Mesenchymal stem cell (in vitro differentiated cells and primary cell): Measurements from ENCODE around the gene DGKG.
A peak's percentile ranks its signal among the peaks of the same experiment; 100 is the strongest.

ENCODE experiments used
- DNase-seq: peaks from one replicate; pipeline ENCODE4 v3.0.0-alpha.2; 2013
- H2AFZ ChIP-seq: one replicate; pipeline ENCODE4 v1.6.1; 2013; ENCODE audit warnings: low read depth, mild to moderate bottlenecking, control low read depth, inconsistent platforms, low read length, moderate library complexity
- H2AK5ac ChIP-seq: 2 replicates; pipeline ENCODE4 v1.6.1; 2013; ENCODE audit warnings: low read length, moderate library complexity, mild to moderate bottlenecking, inconsistent platforms; ENCODE audit not compliant: severe bottlenecking
- H2BK120ac ChIP-seq: one replicate; pipeline ENCODE4 v1.6.1; 2013; ENCODE audit warnings: low read depth, mild to moderate bottlenecking, inconsistent platforms, low read length, moderate library complexity
- H2BK12ac ChIP-seq, 2 experiments: one replicate each; pipeline ENCODE4 v1.6.1; 2013; ENCODE audit warnings: inconsistent platforms in 2 of 2, low read length in 2 of 2, mild to moderate bottlenecking in 2 of 2, moderate library complexity in 2 of 2, control low read depth in 1 of 2
- H2BK15ac ChIP-seq: one replicate; pipeline ENCODE4 v1.6.1; 2013; ENCODE audit warnings: mild to moderate bottlenecking, low read depth, inconsistent platforms; ENCODE audit not compliant: poor library complexity, severe bottlenecking
- H2BK5ac ChIP-seq: 2 replicates; pipeline ENCODE4 v1.6.1; 2013; ENCODE audit warnings: low read depth, mild to moderate bottlenecking, low read length, control low read depth, inconsistent platforms; ENCODE audit not compliant: poor library complexity, severe bottlenecking
- H3K14ac ChIP-seq, 2 experiments: one replicate each; pipeline ENCODE4 v1.6.1; 2013; ENCODE audit warnings: inconsistent platforms in 2 of 2, low read length in 2 of 2, control low read depth in 1 of 2, mild to moderate bottlenecking in 1 of 2, moderate library complexity in 1 of 2
- H3K18ac ChIP-seq, 2 experiments: one replicate each; pipeline ENCODE4 v1.6.1; 2013; ENCODE audit warnings: inconsistent platforms in 2 of 2, low read length in 2 of 2, control low read depth in 1 of 2, low read depth in 1 of 2, mild to moderate bottlenecking in 1 of 2
- H3K23ac ChIP-seq, 2 experiments: one replicate each; pipeline ENCODE4 v1.6.1; 2013; ENCODE audit warnings: inconsistent platforms in 2 of 2, low read length in 2 of 2, mild to moderate bottlenecking in 2 of 2, moderate library complexity in 2 of 2, control low read depth in 1 of 2
- H3K27ac ChIP-seq: 2 replicates; pipeline ENCODE4 v1.5.1; 2013; ENCODE audit warnings: mild to moderate bottlenecking, moderate library complexity, low read length, control low read depth, inconsistent platforms; ENCODE audit not compliant: poor library complexity, severe bottlenecking
- H3K27me3 ChIP-seq, 2 experiments: 2 replicates each; pipeline versions ENCODE4 v1.6.1 to v1.7.0; 2013; ENCODE audit warnings: low read length in 2 of 2, mild to moderate bottlenecking in 2 of 2, moderate library complexity in 2 of 2, control low read depth in 1 of 2, inconsistent platforms in 1 of 2; ENCODE audit not compliant: control insufficient read depth in 1 of 2, insufficient read depth in 1 of 2
- H3K36me3 ChIP-seq, 2 experiments: 2 replicates each; pipeline versions ENCODE4 v1.6.1 to v1.7.0; 2013; ENCODE audit warnings: low read length in 2 of 2, control low read depth in 1 of 2, inconsistent platforms in 1 of 2, low read depth in 1 of 2, mild to moderate bottlenecking in 1 of 2; ENCODE audit not compliant: insufficient read depth in 2 of 2, control insufficient read depth in 1 of 2
- H3K4ac ChIP-seq, 2 experiments: one replicate each; pipeline ENCODE4 v1.6.1; 2013; ENCODE audit warnings: inconsistent platforms in 2 of 2, low read length in 2 of 2, mild to moderate bottlenecking in 2 of 2, moderate library complexity in 2 of 2, control low read depth in 1 of 2, low read depth in 1 of 2
- H3K4me1 ChIP-seq: 2 replicates; pipeline ENCODE4 v1.6.1; 2013; ENCODE audit warnings: low read depth, low read length, control low read depth; ENCODE audit not compliant: control insufficient read depth, insufficient read depth
- H3K4me2 ChIP-seq: 2 replicates; pipeline ENCODE4 v1.6.1; 2013; ENCODE audit warnings: low read length, mild to moderate bottlenecking, inconsistent platforms; ENCODE audit not compliant: poor library complexity, severe bottlenecking
- H3K4me3 ChIP-seq, 2 experiments: 2 replicates each; pipeline versions ENCODE4 v1.5.1 to v1.7.0; 2013; ENCODE audit warnings: low read length in 2 of 2, mild to moderate bottlenecking in 2 of 2, control low read depth in 1 of 2, low read depth in 1 of 2; ENCODE audit not compliant: insufficient read depth in 1 of 2
- H3K79me1 ChIP-seq: replicated peaks from 2 replicates; pipeline ENCODE4 v1.6.1; 2013; ENCODE audit warnings: mild to moderate bottlenecking, control low read depth, low read length, inconsistent platforms; ENCODE audit not compliant: poor library complexity, severe bottlenecking
- H3K9ac ChIP-seq: 2 replicates; pipeline ENCODE4 v1.7.0; 2013; ENCODE audit warnings: mild to moderate bottlenecking, low read length, moderate library complexity
- H3K9me3 ChIP-seq: 2 replicates; pipeline ENCODE4 v1.7.0; 2013; ENCODE audit warnings: mild to moderate bottlenecking, low read length; ENCODE audit not compliant: control insufficient read depth
- H4K8ac ChIP-seq: one replicate; pipeline ENCODE4 v1.6.1; 2013; ENCODE audit warnings: inconsistent platforms, mild to moderate bottlenecking, low read length, moderate library complexity
- H4K91ac ChIP-seq: one replicate; pipeline ENCODE4 v1.6.1; 2013; ENCODE audit warnings: mild to moderate bottlenecking, low read length, inconsistent platforms
- WGBS: methylation state at CpG from one replicate; pipeline ENCODE4 v1.1.7; 2013; ENCODE audit warnings: mixed read lengths; 5-methylcytosine and 5-hydroxymethylcytosine counted together

Gene DGKG

DNA sequence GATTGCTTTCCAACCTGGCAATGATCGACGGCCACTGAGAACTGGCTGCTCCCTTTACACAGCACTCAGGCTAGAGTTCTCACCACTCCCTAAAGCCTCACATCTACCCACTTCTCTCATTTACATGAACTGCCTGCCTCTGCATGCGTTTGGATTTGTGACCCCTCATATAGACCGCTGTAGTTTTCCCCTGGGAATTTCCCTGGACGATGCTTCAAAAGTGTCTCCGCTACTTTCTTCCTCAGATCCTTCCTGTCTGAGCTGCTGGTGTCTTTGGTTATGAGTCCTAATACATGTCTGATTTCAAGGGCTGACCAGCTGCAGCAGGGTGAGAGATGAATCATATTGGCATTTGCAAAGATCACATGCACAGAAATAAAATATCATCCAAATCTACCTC lies 136.4 kb downstream of the DGKG start:
- peaks cover 1% of the 10 kb centered on the region for H3K4me1 ChIP-seq
- H2BK12ac ChIP-seq: no peak overlapping the region
- peak overlapping the region in 1 of 2 experiments; percentile 48 for H3K23ac ChIP-seq
- H3K9ac ChIP-seq: no peak overlapping the region
- no peak for DNase-seq
- H3K9me3 ChIP-seq: no peaks in the 10 kb centered on the region
- no peak overlapping the region for H3K18ac ChIP-seq
- no peak overlapping the region for H3K14ac ChIP-seq
- no peak overlapping the region for H2AFZ ChIP-seq
- H3K27ac ChIP-seq: no peak overlapping the region
- H3K36me3 ChIP-seq: no peaks in the 10 kb centered on the region
- no peak overlapping the region for H2BK5ac ChIP-seq
- peaks cover 10 to 57% of the 10 kb centered on the region in 2 experiments for H3K27me3 ChIP-seq
- H3K79me1 ChIP-seq: no peaks in the 10 kb centered on the region
- H3K4me3 ChIP-seq: no peak overlapping the region
- no peak overlapping the region for H2BK15ac ChIP-seq
- no peak overlapping the region for H4K91ac ChIP-seq
- no peak overlapping the region for H2AK5ac ChIP-seq
- no peak overlapping the region for H2BK120ac ChIP-seq
- H3K4me2 ChIP-seq: no peak overlapping the region
- H4K8ac ChIP-seq: no peak overlapping the region
- 73% methylated on average over 6 of the region's 6 CpGs for WGBS
- H3K4ac ChIP-seq: no peak overlapping the region

DNA sequence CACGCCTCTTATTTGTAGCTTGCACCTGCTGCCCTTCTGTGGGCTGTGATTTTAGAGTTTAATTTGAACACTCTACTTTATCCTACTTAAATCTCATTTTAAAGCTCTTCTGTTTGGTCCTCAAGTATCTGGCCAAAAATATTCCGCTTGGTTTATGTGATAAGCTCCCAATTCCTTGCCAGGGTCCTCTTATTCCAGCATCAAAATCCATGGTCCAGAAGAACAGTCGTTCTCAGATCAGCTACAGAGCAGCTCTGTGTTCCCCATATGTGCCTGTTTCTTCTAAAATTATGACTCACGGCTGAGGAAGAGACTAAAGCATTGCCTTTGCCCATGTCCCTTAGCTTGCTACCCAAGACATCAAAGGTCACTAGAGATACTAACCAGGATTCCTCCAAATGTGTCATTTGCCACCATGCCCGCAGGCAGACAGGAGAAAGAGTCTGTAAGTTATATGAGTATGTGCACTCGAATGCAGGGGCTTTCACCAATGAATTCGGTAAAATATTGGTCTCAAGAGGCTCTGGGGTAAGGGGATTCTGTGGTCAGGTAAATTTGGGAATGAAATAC lies 137.9 kb downstream of the DGKG start:
- H2AK5ac ChIP-seq: no peak overlapping the region
- H3K18ac ChIP-seq: no peak overlapping the region
- H3K9me3 ChIP-seq: no peaks in the 10 kb centered on the region
- H4K91ac ChIP-seq: no peak overlapping the region
- no peak overlapping the region for H3K27ac ChIP-seq
- H2BK12ac ChIP-seq: no peak overlapping the region
- H2BK120ac ChIP-seq: no peak overlapping the region
- no peak overlapping the region for H3K23ac ChIP-seq
- no peak overlapping the region for H4K8ac ChIP-seq
- peaks cover 1% of the 10 kb centered on the region for H3K4me1 ChIP-seq
- H3K4ac ChIP-seq: no peak overlapping the region
- whole genome bisulfite sequencing: 88% methylated on average over 7 of the region's 7 CpGs
- H2AFZ ChIP-seq: no peak overlapping the region
- H3K4me3 ChIP-seq: no peak overlapping the region
- H3K9ac ChIP-seq: no peak overlapping the region
- H3K4me2 ChIP-seq: no peak overlapping the region
- no peak overlapping the region for H2BK15ac ChIP-seq
- DNase-seq: no peak
- no peak overlapping the region for H2BK5ac ChIP-seq
- H3K79me1 ChIP-seq: no peaks in the 10 kb centered on the region
- H3K27me3 ChIP-seq: peaks cover 10 to 50% of the 10 kb centered on the region in 2 experiments
- no peak overlapping the region for H3K14ac ChIP-seq
- H3K36me3 ChIP-seq: no peaks in the 10 kb centered on the region

DNA sequence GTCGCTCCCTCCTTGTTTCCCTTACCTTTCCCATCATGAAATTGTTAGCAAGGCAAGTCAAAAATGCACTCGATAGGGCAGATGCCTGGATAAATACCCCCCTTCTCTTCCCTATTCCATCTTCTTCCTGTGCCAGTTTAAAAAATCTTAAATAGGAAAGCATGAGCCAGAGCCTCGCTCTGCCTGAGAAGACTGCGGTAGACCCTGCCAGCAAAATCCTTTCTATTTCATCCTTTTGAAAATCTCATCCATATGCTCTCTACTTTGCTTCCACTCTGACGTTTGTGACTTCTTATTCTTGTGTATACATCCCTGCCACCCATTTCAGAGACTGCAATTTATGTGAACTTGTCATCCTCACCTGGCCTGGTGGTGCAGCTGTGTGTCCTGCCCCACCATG lies 138.6 kb downstream of the DGKG start:
- H3K9ac ChIP-seq: no peak overlapping the region
- DNase-seq: no peak
- no peaks in the 10 kb centered on the region for H3K9me3 ChIP-seq
- peaks cover 10 to 44% of the 10 kb centered on the region in 2 experiments for H3K27me3 ChIP-seq
- H3K4me2 ChIP-seq: no peak overlapping the region
- H2BK12ac ChIP-seq: no peak overlapping the region
- H3K36me3 ChIP-seq: no peaks in the 10 kb centered on the region
- H2BK120ac ChIP-seq: no peak overlapping the region
- no peak overlapping the region for H3K14ac ChIP-seq
- H3K27ac ChIP-seq: no peak overlapping the region
- H2BK5ac ChIP-seq: no peak overlapping the region
- no peak overlapping the region for H2AK5ac ChIP-seq
- no peak overlapping the region for H2BK15ac ChIP-seq
- no peak overlapping the region for H3K4ac ChIP-seq
- peaks cover 1% of the 10 kb centered on the region for H3K4me1 ChIP-seq
- H3K23ac ChIP-seq: no peak overlapping the region
- WGBS: 90% methylated on average over 5 of the region's 5 CpGs
- H2AFZ ChIP-seq: no peak overlapping the region
- H3K18ac ChIP-seq: no peak overlapping the region
- no peak overlapping the region for H3K4me3 ChIP-seq
- no peak overlapping the region for H4K8ac ChIP-seq
- H4K91ac ChIP-seq: no peak overlapping the region
- H3K79me1 ChIP-seq: no peaks in the 10 kb centered on the region

DNA sequence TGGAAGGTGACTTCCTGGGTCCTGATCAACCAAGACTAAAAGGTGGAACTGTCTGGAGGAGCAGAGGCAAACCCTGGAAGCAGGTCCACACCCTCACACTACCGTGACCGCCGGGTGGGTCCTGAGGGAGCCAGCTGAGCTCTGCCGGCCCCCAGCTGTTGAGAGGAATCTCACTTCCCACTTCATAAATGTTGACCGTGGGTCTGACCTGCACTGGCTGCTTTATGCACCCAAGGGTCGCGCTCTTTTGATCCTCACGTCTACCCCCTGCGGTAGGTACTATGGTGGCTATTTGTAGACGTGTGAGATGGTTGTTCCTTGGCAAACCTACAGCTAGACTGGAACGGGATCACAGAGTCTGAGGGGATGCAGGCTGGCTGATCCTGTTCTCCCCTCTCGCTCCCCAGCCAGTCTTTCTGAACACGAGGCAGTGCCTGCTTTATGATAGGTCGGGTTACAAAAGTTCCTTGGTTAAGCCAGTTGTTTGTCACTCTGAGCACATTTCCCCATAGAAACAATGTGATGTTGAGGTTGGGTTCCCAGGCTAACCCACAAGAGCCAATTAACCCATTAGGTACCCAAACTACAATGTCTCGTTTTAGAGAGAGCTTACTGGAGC lies 140.2 kb downstream of the DGKG start:
- Histone ChIP-seq H4K91ac (no peak overlapping the region), H2AFZ (no peak overlapping the region), H3K14ac (peak overlapping the region in 1 of 2 experiments; percentile 74), H2AK5ac (no peak overlapping the region), H2BK12ac (no peak overlapping the region), H3K27me3 (peaks cover 10 to 38% of the 10 kb centered on the region in 2 experiments), H3K4me3 (no peak overlapping the region), H2BK15ac (no peak overlapping the region), H3K23ac (no peak overlapping the region), H3K79me1 (no peaks in the 10 kb centered on the region), H3K9ac (no peak overlapping the region), H3K4me2 (no peak overlapping the region), H3K4me1 (peaks cover 3% of the 10 kb centered on the region), H3K9me3 (no peaks in the 10 kb centered on the region), H4K8ac (no peak overlapping the region), H3K4ac (no peak overlapping the region), H3K18ac (no peak overlapping the region), H3K36me3 (no peaks in the 10 kb centered on the region), H2BK5ac (no peak overlapping the region), H3K27ac (no peak overlapping the region), H2BK120ac (no peak overlapping the region)
- DNase-seq: no peak
- WGBS: 85% methylated on average over 13 of the region's 15 CpGs
